Measurements from ENCODE around the gene PLA2R1. TPM values are rescaled to one million over a fixed set of nuclear protein-coding genes. Genes with fewer than 3 reads are reported as not detected.

PLA2R1 gene
- total RNA-seq, 4 donors from 2014 or later, result 1.4 to 18.2 (median 14.6) TPM

GRCh38 chr2:159921752-159922404 lies 140.5 kb downstream of the PLA2R1 start:
- H3K36me3 ChIP-seq, result no peaks in the 10 kb centered on the region
- no peaks in the 10 kb centered on the region for H3K9me3 ChIP-seq
- no peaks in the 10 kb centered on the region for H3K27me3 ChIP-seq
- peak; percentile 85 for DNase-seq
- no peak overlapping the region for H3K4me3 ChIP-seq
- WGBS, 2 donors (ENCODE audit: low coverage in 1 of 2), result 24 to 38% methylated on average over 5 to 17 of the region's 17 CpGs
- intact Hi-C loops (cut with DNase I; ENCODE audit: low total_unique reads) (no loop called here), in situ Hi-C loops (cut with MboI; ENCODE audit: low pct_ligation_motif_present in 1 of 4, low pct_unique_long_range_greater_than_20kb in 1 of 4, low sequenced_read_pairs in 3 of 4) (no loop called here)
- peak; percentile 54 to 70 (median 67) for TF ChIP-seq CTCF (IDR thresholded peaks at IDR 0.05)
- TF ChIP-seq POLR2AphosphoS5 (IDR thresholded peaks at IDR 0.05), result no peak
- peaks cover 0 to 5% (median 0%) of the 10 kb centered on the region in 4 donors for H3K4me1 ChIP-seq
- no peak overlapping the region for H3K27ac ChIP-seq

- Histone ChIP-seq H3K4me3 (no peak overlapping the region), H3K9me3 (no peaks in the 10 kb centered on the region), H3K27me3 (no peaks in the 10 kb centered on the region), H3K4me1 (no peaks in the 10 kb centered on the region), H3K36me3 (no peaks in the 10 kb centered on the region), H3K27ac (no peak overlapping the region)
- WGBS, 2 donors (ENCODE audit: low coverage in 1 of 2), result 95 to 96% methylated on average over 2 of the region's 2 CpGs
- in situ Hi-C loops (cut with MboI; ENCODE audit: low pct_ligation_motif_present in 1 of 4, low pct_unique_long_range_greater_than_20kb in 1 of 4, low sequenced_read_pairs in 3 of 4) (no loop called here), intact Hi-C loops (cut with DNase I; ENCODE audit: low total_unique reads) (no loop called here)
- DNase-seq, result no peak
- TF ChIP-seq EP300 (IDR thresholded peaks at IDR 0.05; ENCODE audit: low read depth) (no peak), POLR2A (IDR thresholded peaks at IDR 0.05) (no peak), POLR2AphosphoS5 (IDR thresholded peaks at IDR 0.05) (no peak), CTCF (IDR thresholded peaks at IDR 0.05) (no peak)
Measured at GRCh38 chr2:159916511-159916910, 145.9 kb downstream of the PLA2R1 start.

GRCh38 chr2:159913900-159914299 lies 148.5 kb downstream of the PLA2R1 start:
- in situ Hi-C loops (cut with MboI; ENCODE audit: low pct_ligation_motif_present in 1 of 4, low pct_unique_long_range_greater_than_20kb in 1 of 4, low sequenced_read_pairs in 3 of 4), result no loop called here
- intact Hi-C loops (cut with DNase I; ENCODE audit: low total_unique reads), result no loop called here
- 84 to 86% methylated on average over 2 of the region's 2 CpGs for WGBS, 2 donors (ENCODE audit: low coverage in 1 of 2)
- Histone ChIP-seq H3K4me1 (no peaks in the 10 kb centered on the region), H3K4me3 (no peak overlapping the region), H3K27me3 (no peaks in the 10 kb centered on the region), H3K36me3 (no peaks in the 10 kb centered on the region), H3K27ac (no peak overlapping the region), H3K9me3 (no peaks in the 10 kb centered on the region)
- TF ChIP-seq POLR2A (IDR thresholded peaks at IDR 0.05) (no peak), POLR2AphosphoS5 (IDR thresholded peaks at IDR 0.05) (no peak), CTCF (IDR thresholded peaks at IDR 0.05) (no peak), EP300 (IDR thresholded peaks at IDR 0.05; ENCODE audit: low read depth) (no peak)
- DNase-seq, result no peak

GRCh38 chr2:159912580-159912979 lies 149.8 kb downstream of the PLA2R1 start:
- no peak for TF ChIP-seq CTCF (IDR thresholded peaks at IDR 0.05)
- no peak for TF ChIP-seq EP300 (IDR thresholded peaks at IDR 0.05; ENCODE audit: low read depth)
- no peak for TF ChIP-seq POLR2AphosphoS5 (IDR thresholded peaks at IDR 0.05)
- TF ChIP-seq POLR2A (IDR thresholded peaks at IDR 0.05), result no peak
- no peaks in the 10 kb centered on the region for H3K27me3 ChIP-seq
- 86 to 95% methylated on average over 4 of the region's 4 CpGs for WGBS, 2 donors (ENCODE audit: low coverage in 1 of 2)
- no peak for DNase-seq
- no peaks in the 10 kb centered on the region for H3K36me3 ChIP-seq
- H3K4me1 ChIP-seq, result no peaks in the 10 kb centered on the region
- H3K9me3 ChIP-seq, result no peaks in the 10 kb centered on the region
- intact Hi-C loops (cut with DNase I; ENCODE audit: low total_unique reads) (no loop called here), in situ Hi-C loops (cut with MboI; ENCODE audit: low pct_ligation_motif_present in 1 of 4, low pct_unique_long_range_greater_than_20kb in 1 of 4, low sequenced_read_pairs in 3 of 4) (no loop called here)
- no peak overlapping the region for H3K27ac ChIP-seq
- no peak overlapping the region for H3K4me3 ChIP-seq

Measured in transverse colon (tissue), 4 donors.